ENCODE results near the gene TECPR1.

- TF ChIP-seq, protein P1, sequence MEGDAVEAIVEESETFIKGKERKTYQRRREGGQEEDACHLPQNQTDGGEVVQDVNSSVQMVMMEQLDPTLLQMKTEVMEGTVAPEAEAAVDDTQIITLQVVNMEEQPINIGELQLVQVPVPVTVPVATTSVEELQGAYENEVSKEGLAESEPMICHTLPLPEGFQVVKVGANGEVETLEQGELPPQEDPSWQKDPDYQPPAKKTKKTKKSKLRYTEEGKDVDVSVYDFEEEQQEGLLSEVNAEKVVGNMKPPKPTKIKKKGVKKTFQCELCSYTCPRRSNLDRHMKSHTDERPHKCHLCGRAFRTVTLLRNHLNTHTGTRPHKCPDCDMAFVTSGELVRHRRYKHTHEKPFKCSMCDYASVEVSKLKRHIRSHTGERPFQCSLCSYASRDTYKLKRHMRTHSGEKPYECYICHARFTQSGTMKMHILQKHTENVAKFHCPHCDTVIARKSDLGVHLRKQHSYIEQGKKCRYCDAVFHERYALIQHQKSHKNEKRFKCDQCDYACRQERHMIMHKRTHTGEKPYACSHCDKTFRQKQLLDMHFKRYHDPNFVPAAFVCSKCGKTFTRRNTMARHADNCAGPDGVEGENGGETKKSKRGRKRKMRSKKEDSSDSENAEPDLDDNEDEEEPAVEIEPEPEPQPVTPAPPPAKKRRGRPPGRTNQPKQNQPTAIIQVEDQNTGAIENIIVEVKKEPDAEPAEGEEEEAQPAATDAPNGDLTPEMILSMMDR (IDR thresholded peaks at IDR 0.05), result no peak
- TF ChIP-seq EZH2 (IDR thresholded peaks at IDR 0.05), result no peak
These were observed 26.9 kb upstream of the TECPR1 start for GRCh38 chr7:98278936-98279335.

All from neural progenitor cell (in vitro differentiated cells).